Neural crest cell (in vitro differentiated cells): Measurements from ENCODE around the gene SMCHD1. TPM values are rescaled to one million over a fixed set of nuclear protein-coding genes. Genes with fewer than 3 reads are reported as not detected.

ENCODE experiments used
- DNase-seq: peaks from one replicate; pipeline ENCODE4 v3.0.0; 2021; ENCODE audit warnings: low read depth, mixed read lengths, low spot score
- H3K27ac Mint-ChIP-seq: one replicate; pipeline ENCODE4 v1.8.0; 2021; ENCODE audit warnings: mild to moderate bottlenecking, mixed read lengths; ENCODE audit not compliant: unreplicated experiment
- H3K27me3 Mint-ChIP-seq: 2 replicates; pipeline ENCODE4 v1.8.0; 2021; ENCODE audit warnings: low read depth, mild to moderate bottlenecking, mixed read lengths
- H3K36me3 Mint-ChIP-seq: 2 replicates; pipeline ENCODE4 v1.8.0; 2021; ENCODE audit warnings: low read depth, mild to moderate bottlenecking, mixed read lengths
- H3K4me1 Mint-ChIP-seq: 2 replicates; pipeline ENCODE4 v1.8.0; 2021; ENCODE audit warnings: mixed read lengths
- H3K4me3 Mint-ChIP-seq: one replicate; pipeline ENCODE4 v1.8.0; 2021; ENCODE audit warnings: mild to moderate bottlenecking, mixed read lengths
- H3K9me3 Mint-ChIP-seq: 2 replicates; pipeline ENCODE4 v1.8.0; 2021; ENCODE audit warnings: mixed read lengths
- total RNA-seq: library from RNA; stranded (reverse); gene quantifications from 2 replicates; pipeline ENCODE4 v1.2.1, GENCODE V29; 2021
- TF ChIP-seq, protein P1 (sequence below): fragments of 200-600 bp; sonication (generic); conservative IDR thresholded peaks from 2 replicates; pipeline ENCODE4 v1.5.0; 2021; ENCODE audit warnings: antibody characterized with exemption, mild to moderate bottlenecking

SMCHD1 gene
- total RNA-seq, 1 donor from 2014 or later: 66.3 TPM

GRCh38 chr18:2818281-2818680, 162.8 kb downstream of the SMCHD1 start:
- Mint-ChIP-seq H3K9me3 (peaks cover 27% of the 10 kb centered on the region), H3K27ac (no peak overlapping the region), H3K4me3 (no peak overlapping the region), H3K4me1 (no peaks in the 10 kb centered on the region), H3K27me3 (peaks cover 1% of the 10 kb centered on the region), H3K36me3 (no peaks in the 10 kb centered on the region)
- DNase-seq: no peak
- TF ChIP-seq, protein P1, sequence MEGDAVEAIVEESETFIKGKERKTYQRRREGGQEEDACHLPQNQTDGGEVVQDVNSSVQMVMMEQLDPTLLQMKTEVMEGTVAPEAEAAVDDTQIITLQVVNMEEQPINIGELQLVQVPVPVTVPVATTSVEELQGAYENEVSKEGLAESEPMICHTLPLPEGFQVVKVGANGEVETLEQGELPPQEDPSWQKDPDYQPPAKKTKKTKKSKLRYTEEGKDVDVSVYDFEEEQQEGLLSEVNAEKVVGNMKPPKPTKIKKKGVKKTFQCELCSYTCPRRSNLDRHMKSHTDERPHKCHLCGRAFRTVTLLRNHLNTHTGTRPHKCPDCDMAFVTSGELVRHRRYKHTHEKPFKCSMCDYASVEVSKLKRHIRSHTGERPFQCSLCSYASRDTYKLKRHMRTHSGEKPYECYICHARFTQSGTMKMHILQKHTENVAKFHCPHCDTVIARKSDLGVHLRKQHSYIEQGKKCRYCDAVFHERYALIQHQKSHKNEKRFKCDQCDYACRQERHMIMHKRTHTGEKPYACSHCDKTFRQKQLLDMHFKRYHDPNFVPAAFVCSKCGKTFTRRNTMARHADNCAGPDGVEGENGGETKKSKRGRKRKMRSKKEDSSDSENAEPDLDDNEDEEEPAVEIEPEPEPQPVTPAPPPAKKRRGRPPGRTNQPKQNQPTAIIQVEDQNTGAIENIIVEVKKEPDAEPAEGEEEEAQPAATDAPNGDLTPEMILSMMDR: no peak

DNA sequence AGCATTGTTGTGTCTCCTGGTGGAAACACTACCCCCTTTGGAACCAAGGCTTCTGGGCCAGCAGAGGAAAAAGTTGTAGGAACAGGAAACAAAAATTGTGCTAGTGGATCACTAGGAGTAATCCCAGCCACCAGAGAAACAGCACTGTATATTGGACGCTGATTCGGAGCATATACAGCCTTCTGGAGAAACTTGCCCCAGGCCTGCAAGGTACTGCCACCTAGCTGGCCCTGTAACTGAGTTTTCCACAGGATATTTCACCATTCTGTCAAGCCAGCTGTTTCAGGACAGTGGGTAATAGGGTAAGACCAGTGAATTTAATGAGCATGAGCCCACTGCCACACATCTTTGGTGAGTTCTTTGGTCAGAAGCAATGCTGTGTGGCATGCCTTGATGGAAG, 166.2 kb downstream of the SMCHD1 start:
- Mint-ChIP-seq H3K9me3 (peaks cover 15% of the 10 kb centered on the region), H3K27ac (no peak overlapping the region), H3K4me1 (peaks cover 4% of the 10 kb centered on the region), H3K27me3 (peaks cover 3% of the 10 kb centered on the region), H3K4me3 (no peak overlapping the region), H3K36me3 (peaks cover 3% of the 10 kb centered on the region)
- TF ChIP-seq, protein P1: no peak
- no peak for DNase-seq

DNA sequence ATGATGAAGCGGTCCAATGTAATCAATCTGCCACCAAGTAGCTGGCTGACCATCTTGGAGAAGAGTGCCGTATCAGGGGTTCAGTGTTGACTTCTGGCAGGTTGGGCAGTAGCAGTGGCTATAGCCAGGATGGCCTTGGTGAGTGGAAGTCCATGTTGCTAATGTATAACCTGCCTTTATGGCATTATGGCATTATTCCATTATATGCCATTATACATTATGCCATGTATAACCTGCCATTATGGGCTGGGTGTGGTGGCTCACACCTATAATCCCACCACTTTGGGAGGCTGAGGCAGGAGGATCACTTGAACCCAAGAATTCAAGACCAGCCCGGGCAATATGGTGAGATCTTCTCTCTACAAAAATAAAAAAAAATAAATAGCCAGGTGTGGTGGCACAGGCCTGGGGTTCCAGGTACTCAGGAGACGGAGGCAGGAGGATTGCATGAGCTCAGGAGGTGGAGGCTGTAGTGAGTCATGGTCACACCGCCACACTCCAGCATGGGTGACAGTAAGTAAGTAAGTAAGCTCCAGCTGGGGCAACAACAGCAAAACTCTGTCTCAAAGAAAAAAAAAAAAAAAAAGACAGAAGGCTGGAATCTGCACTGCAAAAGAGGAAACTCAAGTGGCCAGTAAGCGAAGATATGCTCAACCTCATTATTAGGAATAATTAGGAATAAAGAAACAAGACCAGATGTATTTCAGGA, 166.8 kb downstream of the SMCHD1 start:
- H3K27me3 Mint-ChIP-seq: peaks cover 3% of the 10 kb centered on the region
- no peak overlapping the region for H3K27ac Mint-ChIP-seq
- DNase-seq: no peak
- H3K4me3 Mint-ChIP-seq: no peak overlapping the region
- H3K9me3 Mint-ChIP-seq: peaks cover 10% of the 10 kb centered on the region
- peaks cover 9% of the 10 kb centered on the region for H3K4me1 Mint-ChIP-seq
- TF ChIP-seq, protein P1: no peak
- peaks cover 3% of the 10 kb centered on the region for H3K36me3 Mint-ChIP-seq

GRCh38 chr18:2823202-2823601, 167.7 kb downstream of the SMCHD1 start:
- TF ChIP-seq, protein P1: no peak
- DNase-seq: no peak
- peaks cover 9% of the 10 kb centered on the region for H3K9me3 Mint-ChIP-seq
- H3K27me3 Mint-ChIP-seq: peaks cover 3% of the 10 kb centered on the region
- peaks cover 9% of the 10 kb centered on the region for H3K4me1 Mint-ChIP-seq
- peaks cover 3% of the 10 kb centered on the region for H3K36me3 Mint-ChIP-seq
- no peak overlapping the region for H3K4me3 Mint-ChIP-seq
- no peak overlapping the region for H3K27ac Mint-ChIP-seq

GRCh38 chr18:2823966-2824365, 168.4 kb downstream of the SMCHD1 start:
- Mint-ChIP-seq H3K9me3 (peaks cover 6% of the 10 kb centered on the region), H3K36me3 (peaks cover 3% of the 10 kb centered on the region), H3K27me3 (peaks cover 3% of the 10 kb centered on the region), H3K4me1 (peaks cover 9% of the 10 kb centered on the region), H3K4me3 (no peak overlapping the region), H3K27ac (no peak overlapping the region)
- TF ChIP-seq, protein P1: no peak
- DNase-seq: no peak
